Effector CD4-positive, alpha-beta T cell (primary cell): ENCODE measurements around the gene TRPM2.

Experiments used
- DNase-seq: peaks from one replicate; pipeline ENCODE4 v3.0.0-alpha.2; 2020
- total RNA-seq: gene quantifications from one replicate; lab custom pipeline; 2026; lab: John Stamatoyannopoulos, UW

Gene TRPM2
- total RNA-seq = 5.3 reads per million, percentile 20 among the genes with 10 or more reads in this experiment

DNA sequence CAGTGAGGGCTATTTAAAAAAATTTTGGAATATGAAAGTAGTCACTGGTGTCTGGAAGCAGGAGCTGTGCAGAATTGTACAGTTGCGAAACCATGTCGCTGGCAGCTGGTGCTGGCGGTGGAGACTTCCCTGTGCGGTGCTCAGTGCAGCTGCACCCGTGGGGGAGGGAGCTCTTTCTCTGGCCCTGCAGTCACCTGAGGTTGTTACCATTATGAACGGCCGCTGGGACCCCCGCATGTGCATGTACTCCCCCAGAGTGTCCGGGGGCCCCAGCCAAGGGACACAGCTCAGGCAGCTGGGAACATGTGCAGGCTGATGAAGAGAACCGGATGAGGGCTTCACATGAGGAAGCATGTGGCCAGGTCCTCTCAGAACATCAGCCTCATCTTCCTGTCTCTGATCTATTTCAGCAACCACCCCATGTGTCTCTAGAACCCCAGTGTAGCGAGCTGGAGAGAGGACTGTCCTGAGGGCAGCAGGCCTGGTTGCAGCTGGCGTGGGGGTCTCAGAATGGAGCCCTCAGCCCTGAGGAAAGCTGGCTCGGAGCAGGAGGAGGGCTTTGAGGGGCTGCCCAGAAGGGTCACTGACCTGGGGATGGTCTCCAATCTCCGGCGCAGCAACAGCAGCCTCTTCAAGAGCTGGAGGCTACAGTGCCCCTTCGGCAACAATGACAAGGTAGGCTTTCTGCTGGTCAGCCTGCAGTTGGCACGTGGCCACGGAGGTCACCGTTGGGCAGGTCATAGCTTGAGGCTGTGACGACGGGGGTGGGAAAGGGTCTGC is at the start of gene TRPM2:
Gene TRPM2, plus strand, starts transcription at position 431 of the 780 bp plus-strand sequence. Its CDS starts 80 bp downstream, at position 511.
- DNase-seq = no peak

DNA sequence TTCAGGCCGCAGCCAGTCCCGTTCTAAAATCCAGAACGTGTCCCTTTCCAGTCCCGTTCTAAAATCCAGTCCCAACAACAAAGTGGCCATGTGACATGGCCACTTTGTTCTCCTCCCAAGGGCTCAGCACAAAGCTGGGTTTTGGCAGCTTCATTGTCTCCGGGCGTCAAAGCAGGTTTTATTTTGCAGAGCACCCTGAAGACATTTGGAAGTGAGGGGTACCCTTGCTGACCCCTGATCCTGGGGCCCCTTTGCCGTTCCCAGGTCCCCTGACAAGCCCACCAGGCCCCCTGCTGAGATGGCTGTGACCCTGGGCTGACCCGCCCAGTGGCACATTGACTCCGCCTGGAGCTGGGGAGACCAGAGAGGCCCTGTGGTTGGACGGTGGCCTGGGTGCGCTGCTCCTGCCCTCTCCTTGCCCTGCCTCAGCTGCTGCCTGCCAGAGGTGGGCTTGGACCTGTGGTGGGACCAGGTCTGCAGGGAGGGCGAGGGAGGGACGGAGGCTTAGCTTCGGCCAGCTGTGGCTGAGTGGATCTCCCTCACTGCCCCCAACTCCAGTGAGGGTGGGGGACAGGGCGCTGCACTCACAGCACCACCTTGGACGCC is 49.3 kb upstream of the TRPM2 start:
- no peak for DNase-seq

DNA sequence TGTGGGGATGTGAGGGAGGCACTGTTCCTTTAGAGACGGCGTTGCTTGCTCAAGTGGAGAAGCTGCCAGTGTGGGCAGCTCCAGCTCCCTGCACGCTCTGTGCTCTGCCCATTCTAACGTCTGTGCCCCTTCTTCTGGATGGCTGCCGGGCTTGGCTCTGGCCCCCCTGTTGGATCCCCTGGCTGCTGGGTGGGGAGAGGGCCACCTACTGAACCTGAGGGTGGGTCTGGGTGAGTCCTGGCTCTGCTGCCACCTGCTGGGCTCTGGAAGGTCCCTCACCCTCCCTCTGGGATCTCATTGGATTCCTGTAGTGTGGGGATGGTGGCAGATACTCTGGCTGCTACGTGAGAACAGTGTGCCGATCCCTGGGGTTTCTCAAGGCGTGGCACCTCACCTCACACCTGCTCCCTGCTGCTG is 48.5 kb upstream of the TRPM2 start:
- peak; percentile 20 for DNase-seq

DNA sequence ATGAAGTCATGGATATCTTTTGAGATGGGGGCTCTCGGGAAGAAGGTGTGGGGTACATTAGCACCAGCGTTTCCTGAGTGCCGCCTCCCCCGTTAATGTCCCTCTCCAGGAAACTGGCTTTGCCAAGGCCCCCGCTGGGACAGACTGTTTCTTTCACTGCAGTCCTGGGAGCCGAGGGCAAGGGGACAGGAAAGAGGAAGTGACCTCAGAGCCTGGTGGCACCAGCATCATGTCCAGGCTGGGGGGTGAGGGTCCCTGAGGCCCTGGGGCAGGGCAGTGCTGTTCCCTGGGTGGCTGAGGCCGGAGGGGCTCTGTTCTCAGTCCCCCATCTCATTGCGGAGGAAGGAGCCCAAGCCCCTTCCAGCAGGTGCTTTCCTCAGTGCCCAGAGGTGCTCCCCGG is 47.7 kb upstream of the TRPM2 start:
- no peak for DNase-seq

DNA sequence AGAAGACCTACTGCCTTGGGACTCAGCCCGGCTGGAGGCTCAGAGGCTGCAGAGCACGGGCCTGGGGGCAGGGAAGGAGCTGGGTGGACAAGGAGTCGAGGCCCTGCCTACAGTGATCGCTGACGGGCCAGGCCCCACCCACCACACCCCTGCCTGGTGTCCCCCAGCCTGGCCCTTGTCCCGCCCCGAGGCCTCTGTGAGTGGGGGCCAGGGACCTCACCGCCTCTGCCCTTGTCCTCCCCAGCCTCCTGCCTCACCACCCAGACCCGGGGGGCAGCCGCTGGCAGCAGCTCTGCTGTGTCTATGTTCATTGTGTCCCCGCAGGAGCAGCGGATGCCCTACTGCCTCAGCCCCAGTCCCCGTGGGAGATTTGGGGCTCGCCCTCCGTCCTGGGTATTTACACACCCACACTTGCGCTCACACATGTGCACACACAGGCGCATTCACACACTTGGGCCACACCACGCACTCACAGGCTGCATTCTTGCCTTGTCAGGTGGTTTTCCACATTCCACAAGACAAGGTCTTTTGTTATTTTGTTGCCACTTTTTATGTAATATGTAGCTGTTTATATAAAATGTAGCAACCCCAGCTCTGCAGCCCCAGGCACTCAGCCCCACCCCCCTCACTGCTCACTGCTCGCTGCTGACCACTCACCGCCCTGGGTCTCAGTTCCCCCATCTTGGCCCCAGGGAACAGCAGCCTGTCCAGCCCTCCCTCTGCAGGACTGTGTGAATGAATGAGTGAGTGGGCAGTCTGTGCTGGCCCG is 46.3 kb upstream of the TRPM2 start:
- DNase-seq = no peak

DNA sequence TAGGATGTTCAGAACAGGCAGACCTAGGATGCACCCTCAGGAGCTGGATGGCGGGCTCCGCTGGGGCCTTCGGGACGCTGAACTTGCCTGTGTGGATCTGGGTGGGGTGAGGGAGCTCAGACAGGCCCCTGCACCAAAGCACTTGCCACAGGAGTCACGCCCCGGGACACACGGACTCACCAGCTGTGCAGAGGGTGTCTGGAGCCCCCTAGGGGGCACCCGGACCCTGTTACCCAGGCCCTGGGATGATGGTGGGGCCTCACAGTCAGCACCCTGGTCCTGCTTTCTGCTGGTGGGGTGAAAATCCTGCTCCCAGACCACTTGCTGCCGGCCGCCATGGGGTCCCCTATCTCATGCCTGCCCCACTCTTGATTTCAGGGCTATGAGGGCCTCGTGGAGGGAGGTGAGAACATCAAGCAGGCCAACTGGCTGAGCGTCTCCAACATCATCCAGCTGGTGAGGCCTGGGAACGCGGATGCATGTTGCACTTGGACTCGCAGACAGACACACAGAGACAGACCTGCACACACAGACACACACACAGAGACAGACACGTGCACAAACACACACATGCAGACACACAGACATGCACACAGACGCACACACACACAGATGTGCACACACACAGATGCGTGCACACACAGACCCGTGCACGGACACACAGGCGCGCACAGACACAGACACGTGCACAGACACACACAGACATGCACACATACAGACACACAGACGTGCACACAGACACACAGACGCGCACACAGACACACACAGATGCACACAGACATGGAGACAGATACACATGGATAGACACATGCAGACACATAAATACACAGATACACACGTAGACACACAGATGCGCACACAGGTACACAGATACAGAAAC is 42.6 kb upstream of the TRPM2 start:
- no peak for DNase-seq

DNA sequence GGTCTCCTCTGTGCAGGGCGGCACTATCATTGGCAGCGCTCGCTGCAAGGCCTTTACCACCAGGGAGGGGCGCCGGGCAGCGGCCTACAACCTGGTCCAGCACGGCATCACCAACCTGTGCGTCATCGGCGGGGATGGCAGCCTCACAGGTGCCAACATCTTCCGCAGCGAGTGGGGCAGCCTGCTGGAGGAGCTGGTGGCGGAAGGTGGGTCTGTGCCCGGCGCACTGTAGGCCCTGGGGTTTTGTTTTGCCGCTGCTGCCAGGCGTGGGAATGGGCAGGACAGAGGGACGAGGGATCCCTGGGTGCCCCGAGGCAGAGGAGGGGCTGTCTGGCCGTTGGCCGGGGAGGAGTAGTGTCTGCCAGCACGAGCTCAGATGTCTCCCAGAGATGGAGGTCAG is 41.3 kb upstream of the TRPM2 start:
- no peak for DNase-seq

DNA sequence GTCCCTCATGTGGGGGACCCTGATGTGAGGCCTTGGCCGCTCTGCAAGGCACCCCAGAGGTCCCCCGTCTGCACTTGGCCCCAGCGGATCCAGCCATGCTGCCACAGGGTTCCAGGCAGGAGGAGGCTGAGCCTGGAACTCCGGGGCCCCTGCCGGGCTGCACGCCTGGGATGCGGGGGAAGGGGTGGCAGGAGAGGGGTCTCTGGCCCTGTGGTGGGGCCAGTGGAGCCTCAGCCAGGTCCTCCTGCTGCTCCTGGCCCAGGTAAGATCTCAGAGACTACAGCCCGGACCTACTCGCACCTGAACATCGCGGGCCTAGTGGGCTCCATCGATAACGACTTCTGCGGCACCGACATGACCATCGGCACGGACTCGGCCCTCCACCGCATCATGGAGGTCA is 40.7 kb upstream of the TRPM2 start:
- no peak for DNase-seq

DNA sequence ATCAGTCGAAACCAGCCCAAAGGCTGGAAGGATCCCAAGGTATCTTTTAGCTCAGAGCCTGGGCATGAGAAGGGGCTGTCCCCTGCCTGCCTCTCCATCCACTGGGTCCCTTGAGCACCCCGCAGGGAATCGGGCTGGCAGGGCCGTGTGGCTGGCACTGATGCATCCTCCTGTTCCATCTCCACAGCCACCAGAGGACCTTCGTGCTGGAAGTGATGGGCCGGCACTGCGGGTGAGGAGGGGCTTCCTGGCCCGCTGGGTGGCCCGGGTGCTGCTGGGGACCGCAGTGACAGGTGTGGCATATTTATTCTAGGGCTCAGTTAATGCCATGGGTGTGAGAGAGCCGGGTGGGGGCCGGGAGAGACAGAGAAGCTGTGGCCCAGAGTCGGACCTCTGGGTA is 40.0 kb upstream of the TRPM2 start:
- DNase-seq = no peak

DNA sequence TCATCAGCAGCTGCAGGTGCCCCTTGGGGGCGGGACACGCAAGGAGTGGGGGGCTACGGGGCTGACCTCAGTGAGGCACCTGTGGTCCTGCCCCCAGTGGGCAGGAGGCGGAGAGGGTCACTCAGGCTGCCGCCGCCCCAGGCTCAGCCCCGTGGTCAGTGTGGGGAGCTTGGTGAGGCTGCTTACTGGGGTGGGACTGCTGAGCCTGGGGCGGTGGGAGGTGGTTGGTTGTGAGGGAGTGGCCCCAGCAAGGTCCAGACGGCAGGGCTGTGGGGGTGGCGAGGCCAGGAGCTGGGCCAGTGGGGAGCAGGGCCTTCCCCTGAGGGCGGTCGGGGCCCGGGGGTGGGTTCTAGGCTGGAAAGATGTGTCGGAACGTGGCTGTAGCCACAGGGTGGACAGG is 39.3 kb upstream of the TRPM2 start:
- no peak for DNase-seq

DNA sequence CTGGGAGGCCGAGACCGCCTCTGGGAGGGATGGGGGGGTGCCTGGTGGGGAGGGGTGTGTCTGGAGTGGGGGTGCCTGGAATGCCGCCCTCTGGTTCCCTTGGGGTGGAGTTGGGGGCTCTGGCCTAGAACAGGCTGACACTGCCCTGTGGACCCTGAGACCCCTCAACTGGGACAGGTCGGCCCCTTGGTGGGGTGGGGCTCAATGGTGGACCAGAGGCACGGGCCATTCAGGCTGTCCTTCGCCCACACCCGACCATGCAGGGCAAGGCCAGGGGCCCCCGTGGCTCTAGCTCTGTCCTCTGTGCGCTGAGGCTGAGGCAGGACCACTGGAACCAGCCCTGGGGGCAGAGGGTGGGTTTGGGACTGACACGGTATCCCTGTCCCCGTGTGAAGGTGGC is 38.9 kb upstream of the TRPM2 start:
- DNase-seq = no peak

DNA sequence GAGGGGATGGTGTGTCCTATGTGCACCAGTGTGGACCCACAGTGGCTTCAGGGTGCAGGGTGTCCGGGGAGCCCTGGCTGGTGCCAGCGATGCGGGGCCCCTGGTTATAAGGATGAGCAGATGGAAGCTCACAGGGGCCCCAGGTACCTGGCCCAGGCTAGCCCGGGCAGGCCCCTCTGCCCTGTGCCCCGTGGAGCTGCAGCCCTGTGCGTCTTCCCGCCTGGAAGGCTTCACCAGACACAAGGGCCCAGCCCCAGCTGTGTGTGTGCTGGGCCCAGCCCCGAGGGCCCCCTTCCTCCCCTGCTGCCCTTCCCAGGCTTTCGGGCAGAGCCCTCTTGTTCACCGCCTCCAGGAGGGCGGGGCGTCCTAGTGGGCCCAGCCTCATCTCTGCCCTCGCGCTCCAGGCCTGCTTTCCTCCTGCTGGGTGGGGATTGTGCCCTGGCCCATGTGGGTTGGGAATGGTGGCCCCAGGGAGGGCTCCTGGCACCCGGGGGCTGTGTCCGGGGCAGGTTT is 37.7 kb upstream of the TRPM2 start:
- DNase-seq = no peak

DNA sequence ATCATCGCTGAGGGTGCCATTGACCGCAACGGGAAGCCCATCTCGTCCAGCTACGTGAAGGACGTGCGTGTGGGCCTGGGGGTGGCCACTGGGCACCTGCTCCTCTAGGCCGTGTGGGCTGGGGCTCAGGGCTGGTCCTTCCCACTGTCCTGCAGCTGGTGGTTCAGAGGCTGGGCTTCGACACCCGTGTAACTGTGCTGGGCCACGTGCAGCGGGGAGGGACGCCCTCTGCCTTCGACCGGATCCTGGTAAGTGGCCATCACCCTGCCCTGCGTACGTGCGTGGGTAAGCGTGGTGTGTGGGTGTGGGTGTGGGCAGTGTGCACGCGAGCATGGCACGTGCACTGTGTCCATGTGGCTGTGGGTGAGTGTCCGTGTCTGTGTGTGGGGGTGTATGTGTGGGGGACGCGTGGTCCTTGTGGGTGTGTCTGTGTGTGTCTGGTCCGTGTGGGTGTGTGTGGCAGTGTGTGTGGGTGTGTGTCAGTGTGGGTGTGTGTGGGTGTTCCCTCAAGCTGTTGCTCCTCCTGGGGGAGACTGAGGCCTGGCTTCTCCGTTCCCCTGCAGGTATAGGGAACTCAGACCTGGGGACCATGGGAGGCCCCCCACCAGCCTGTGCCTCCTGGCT is 37.0 kb upstream of the TRPM2 start:
- no peak for DNase-seq

DNA sequence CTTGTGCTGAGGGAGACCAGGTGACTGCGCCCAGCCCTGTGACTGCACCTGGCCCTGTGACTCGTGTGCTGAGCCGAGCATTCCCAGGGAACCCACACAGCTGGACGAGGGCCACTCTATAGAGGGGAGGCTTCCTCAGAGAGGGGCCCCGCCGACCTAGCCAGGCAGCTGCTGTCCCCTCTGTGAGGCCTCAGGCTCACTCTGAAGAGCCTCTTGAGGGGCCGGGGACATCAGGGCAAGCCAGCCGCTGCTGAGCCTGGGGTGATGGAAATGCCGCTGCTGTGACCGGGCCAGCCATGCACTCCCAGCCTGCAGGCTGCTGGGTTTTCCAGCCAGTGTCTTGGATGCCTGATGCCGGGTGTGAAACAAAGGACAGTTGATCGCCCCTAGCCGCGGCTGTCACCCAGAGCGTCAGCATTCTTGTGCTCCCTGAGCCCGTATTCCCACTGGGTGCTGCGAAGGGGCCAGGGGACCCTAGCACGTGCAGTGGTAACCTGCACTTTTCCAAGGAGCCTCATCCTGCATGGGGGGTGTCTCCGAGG is 36.1 kb upstream of the TRPM2 start:
- DNase-seq = no peak

DNA sequence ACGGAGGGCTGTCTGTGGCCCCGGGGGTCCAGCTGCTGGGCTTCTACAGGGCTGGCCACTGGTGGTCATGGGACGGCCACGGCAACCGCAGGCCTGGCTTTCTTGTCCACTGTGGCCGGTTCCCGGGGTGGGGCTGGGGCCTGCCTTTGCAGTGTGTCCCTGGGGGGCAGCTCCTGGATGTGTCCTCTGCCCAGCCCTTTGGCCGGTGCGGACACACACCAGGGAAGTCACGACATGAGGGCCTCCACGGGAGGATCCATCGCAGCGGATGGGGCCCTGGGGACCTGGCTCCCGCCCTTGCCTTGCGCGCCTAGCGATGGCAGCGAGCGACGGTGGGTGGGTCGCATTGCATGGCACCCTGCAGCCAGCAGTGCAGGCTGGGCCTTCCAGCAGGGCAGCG is 35.5 kb upstream of the TRPM2 start:
- no peak for DNase-seq

DNA sequence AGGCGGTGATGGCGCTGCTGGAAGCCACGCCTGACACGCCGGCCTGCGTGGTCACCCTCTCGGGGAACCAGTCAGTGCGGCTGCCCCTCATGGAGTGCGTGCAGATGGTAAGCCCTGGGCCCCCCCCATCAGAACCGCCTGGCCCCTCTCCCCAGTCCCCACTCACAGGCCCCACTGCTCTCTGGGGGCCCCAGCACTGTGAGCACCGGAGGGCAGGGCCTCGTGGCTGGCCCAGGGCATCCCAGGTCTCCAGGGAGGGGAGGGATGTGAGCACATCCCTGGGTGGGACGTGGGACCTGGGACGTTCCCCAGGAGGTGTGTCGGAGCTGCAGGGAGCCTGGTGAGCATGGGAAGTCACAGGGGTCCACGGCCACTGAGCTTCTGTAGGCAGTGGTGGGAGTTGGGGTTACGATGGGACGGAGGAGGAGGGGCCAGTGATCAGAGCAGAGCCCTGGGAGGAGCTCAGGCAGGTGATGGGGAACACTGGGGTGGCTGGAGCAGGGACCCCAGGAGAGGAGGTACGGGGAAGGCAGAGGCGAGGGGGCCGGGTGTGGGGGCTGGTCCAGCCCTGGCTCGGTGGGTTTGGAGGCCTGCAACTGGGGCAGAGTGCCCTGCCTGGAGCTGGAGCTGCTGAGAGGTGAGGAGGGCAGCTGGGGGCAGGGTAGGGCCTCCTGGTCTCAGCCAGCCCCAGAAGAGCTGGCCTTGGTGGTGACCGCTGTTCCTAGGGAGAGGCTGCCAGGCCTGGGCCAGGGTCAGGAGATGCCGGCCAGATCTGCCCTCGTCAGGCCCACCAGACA is 34.7 kb upstream of the TRPM2 start:
- DNase-seq = no peak

DNA sequence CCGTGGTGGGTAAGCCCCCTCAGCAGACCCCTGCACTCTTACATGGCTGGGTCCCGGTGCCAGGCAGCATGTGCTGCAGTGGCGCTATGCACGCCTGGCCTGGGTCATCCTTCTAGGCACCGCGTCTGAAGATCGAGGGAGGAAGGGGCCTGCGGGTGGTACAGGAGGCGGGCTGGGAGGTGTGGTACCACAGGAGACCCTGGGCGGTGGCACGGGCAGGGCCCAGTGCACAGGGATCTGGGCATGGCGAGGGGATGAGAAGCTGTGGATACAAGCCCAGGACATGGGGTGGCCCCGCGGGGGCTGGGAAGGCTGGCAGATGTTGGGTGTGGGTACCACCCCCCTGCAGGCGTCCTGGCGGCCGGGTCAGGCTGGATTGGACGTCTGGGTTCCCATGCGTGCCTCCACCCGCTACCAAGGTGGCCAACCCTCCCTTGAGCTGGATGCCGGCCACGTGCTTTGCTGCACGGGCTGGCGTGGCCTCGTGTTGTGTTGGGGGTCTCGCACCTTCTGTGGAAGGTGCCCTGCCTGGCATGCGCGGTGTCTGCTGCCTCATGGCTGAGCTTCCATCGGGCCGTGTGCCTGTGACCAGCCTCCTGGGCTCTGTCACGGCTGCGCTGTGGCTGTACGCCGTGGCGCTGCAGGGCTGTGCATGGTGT is 33.9 kb upstream of the TRPM2 start:
- DNase-seq = no peak

DNA sequence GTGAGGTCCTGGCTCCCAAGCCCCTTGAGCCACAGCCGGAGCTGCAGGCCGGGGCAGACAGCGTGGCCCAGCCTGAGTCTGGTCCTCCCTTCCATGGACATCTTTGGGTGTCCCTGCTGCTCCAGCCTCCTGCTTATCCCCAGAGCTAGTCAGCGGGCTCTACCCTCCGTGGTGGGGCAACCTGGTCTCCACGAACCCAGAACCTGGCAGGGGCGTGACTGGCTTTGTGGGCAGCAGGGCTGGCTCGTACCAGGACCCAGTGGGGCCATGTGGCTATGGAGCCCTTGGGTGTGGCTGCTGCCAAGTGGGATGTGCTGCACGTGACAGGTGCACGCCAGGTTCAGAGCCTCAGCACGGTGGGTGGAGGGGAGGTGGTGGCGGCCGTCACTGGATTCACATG is 32.6 kb upstream of the TRPM2 start:
- DNase-seq = no peak

DNA sequence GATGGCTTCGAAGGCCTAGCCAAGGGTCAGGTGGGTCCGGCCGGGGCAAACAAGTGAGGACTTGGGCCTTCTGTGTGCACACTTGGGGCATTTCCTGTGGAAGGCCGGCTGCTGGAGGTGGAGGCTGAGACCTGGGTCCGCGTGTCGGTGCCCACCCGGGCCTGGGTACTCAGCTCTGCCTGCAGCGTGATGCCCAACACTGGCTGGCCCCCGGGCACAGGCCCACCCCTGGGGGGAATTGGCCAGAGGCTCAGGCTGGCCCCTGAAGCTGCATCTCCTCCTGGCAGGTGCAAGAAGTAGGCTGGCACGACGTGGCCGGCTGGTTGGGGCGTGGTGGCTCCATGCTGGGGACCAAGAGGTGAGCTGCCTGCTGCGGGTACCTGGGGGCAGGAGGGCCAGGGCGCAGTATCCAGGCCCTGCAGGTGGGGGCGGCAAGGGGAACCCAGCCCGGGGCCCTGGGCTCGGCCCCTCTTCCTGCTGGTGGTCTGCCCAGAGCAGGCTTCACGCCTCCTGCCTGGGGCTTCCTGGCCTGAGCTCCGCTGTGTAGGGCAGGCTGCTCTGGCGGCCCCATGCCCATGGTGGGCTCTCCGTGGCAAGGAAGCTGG is 31.5 kb upstream of the TRPM2 start:
- no peak for DNase-seq
